ENCODE measurements around the gene PRAMEF11.
"Not testable (repeated sequence)": the region's sequence is repeated elsewhere in the genome, so short reads cannot be mapped to it uniquely, and the experiment has no call there.

GRCh38 chr1:12819061-12819460, 12.1 kb downstream of the PRAMEF11 start:
- TF ChIP-seq CTCF (IDR thresholded peaks at IDR 0.05; ENCODE audit: low read depth, low read length, missing input control); EGR1 (IDR thresholded peaks at IDR 0.05; ENCODE audit: low read depth in 2 of 2); RAD21 (IDR thresholded peaks at IDR 0.05); YY1 (IDR thresholded peaks at IDR 0.05); SP1 (IDR thresholded peaks at IDR 0.05): not testable (repeated sequence)
- TF ChIP-seq, protein P1, sequence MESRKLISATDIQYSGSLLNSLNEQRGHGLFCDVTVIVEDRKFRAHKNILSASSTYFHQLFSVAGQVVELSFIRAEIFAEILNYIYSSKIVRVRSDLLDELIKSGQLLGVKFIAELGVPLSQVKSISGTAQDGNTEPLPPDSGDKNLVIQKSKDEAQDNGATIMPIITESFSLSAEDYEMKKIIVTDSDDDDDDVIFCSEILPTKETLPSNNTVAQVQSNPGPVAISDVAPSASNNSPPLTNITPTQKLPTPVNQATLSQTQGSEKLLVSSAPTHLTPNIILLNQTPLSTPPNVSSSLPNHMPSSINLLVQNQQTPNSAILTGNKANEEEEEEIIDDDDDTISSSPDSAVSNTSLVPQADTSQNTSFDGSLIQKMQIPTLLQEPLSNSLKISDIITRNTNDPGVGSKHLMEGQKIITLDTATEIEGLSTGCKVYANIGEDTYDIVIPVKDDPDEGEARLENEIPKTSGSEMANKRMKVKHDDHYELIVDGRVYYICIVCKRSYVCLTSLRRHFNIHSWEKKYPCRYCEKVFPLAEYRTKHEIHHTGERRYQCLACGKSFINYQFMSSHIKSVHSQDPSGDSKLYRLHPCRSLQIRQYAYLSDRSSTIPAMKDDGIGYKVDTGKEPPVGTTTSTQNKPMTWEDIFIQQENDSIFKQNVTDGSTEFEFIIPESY (IDR thresholded peaks at IDR 0.05): not testable (repeated sequence)
- TF ChIP-seq, protein P2, sequence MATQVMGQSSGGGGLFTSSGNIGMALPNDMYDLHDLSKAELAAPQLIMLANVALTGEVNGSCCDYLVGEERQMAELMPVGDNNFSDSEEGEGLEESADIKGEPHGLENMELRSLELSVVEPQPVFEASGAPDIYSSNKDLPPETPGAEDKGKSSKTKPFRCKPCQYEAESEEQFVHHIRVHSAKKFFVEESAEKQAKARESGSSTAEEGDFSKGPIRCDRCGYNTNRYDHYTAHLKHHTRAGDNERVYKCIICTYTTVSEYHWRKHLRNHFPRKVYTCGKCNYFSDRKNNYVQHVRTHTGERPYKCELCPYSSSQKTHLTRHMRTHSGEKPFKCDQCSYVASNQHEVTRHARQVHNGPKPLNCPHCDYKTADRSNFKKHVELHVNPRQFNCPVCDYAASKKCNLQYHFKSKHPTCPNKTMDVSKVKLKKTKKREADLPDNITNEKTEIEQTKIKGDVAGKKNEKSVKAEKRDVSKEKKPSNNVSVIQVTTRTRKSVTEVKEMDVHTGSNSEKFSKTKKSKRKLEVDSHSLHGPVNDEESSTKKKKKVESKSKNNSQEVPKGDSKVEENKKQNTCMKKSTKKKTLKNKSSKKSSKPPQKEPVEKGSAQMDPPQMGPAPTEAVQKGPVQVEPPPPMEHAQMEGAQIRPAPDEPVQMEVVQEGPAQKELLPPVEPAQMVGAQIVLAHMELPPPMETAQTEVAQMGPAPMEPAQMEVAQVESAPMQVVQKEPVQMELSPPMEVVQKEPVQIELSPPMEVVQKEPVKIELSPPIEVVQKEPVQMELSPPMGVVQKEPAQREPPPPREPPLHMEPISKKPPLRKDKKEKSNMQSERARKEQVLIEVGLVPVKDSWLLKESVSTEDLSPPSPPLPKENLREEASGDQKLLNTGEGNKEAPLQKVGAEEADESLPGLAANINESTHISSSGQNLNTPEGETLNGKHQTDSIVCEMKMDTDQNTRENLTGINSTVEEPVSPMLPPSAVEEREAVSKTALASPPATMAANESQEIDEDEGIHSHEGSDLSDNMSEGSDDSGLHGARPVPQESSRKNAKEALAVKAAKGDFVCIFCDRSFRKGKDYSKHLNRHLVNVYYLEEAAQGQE (IDR thresholded peaks at IDR 0.05): not testable (repeated sequence)

Measured in liver (tissue), 3 donors.